Progenitor cell of endocrine pancreas (in vitro differentiated cells): ENCODE measurements around the gene PLCB4. TPM values are rescaled to one million over a fixed set of nuclear protein-coding genes. Genes with fewer than 3 reads are reported as not detected.

Experiments used
- DNase-seq: peaks from one replicate; pipeline ENCODE4 v3.0.0; 2021; ENCODE audit warnings: low spot score; ENCODE audit not compliant: unreplicated experiment
- H3K27ac Mint-ChIP-seq: 2 replicates; pipeline ENCODE4 v1.8.0; 2021; ENCODE audit warnings: mild to moderate bottlenecking, moderate library complexity, mixed read lengths
- H3K27me3 Mint-ChIP-seq: 2 replicates; pipeline ENCODE4 v1.8.0; 2021; ENCODE audit warnings: mixed read lengths
- H3K36me3 Mint-ChIP-seq: 2 replicates; pipeline ENCODE4 v1.8.0; 2022; ENCODE audit warnings: mixed read lengths; ENCODE audit not compliant: insufficient read depth
- H3K4me1 Mint-ChIP-seq: 2 replicates; pipeline ENCODE4 v1.8.0; 2021; ENCODE audit warnings: low read depth, mixed read lengths
- H3K4me3 Mint-ChIP-seq: 2 replicates; pipeline ENCODE4 v1.8.0; 2021; ENCODE audit warnings: low read depth, mild to moderate bottlenecking, moderate library complexity, mixed read lengths
- H3K9me3 Mint-ChIP-seq: 2 replicates; pipeline ENCODE4 v1.8.0; 2021; ENCODE audit warnings: low read depth, mixed read lengths
- CTCF ChIP-seq: fragments of 200-600 bp; sonication (generic); IDR thresholded peaks from one replicate; pipeline ENCODE4 v1.5.0; 2021; ENCODE audit warnings: antibody characterized with exemption, mild to moderate bottlenecking; ENCODE audit not compliant: unreplicated experiment
- total RNA-seq: library from RNA; stranded (reverse); gene quantifications from 2 replicates; pipeline ENCODE4 v1.2.1, GENCODE V29; 2021

PLCB4 gene
- total RNA-seq, 1 donor from 2014 or later: 17.2 TPM

- no peaks in the 10 kb centered on the region for H3K4me1 Mint-ChIP-seq
- H3K4me3 Mint-ChIP-seq: no peak overlapping the region
- no peaks in the 10 kb centered on the region for H3K27me3 Mint-ChIP-seq
- H3K36me3 Mint-ChIP-seq: no peaks in the 10 kb centered on the region
- TF ChIP-seq CTCF: no peak
- H3K9me3 Mint-ChIP-seq: no peaks in the 10 kb centered on the region
- H3K27ac Mint-ChIP-seq: no peak overlapping the region
- DNase-seq: no peak
Observed at GRCh38 chr20:9270831-9271230, 201.9 kb downstream of the PLCB4 start.

- no peak for DNase-seq
- Mint-ChIP-seq H3K4me3 (no peak overlapping the region), H3K27me3 (no peaks in the 10 kb centered on the region), H3K27ac (no peak overlapping the region), H3K9me3 (no peaks in the 10 kb centered on the region), H3K36me3 (no peaks in the 10 kb centered on the region), H3K4me1 (peaks cover 12% of the 10 kb centered on the region)
- TF ChIP-seq CTCF: no peak
Observed at GRCh38 chr20:9276966-9277468, 208.1 kb downstream of the PLCB4 start.

- peaks cover 12% of the 10 kb centered on the region for H3K4me1 Mint-ChIP-seq
Observed at GRCh38 chr20:9279918-9280401, 211.1 kb downstream of the PLCB4 start.

GRCh38 chr20:9280666-9281065 is 211.8 kb downstream of the PLCB4 start:
- Mint-ChIP-seq H3K4me1 (peaks cover 12% of the 10 kb centered on the region), H3K36me3 (no peaks in the 10 kb centered on the region), H3K27ac (no peak overlapping the region), H3K27me3 (no peaks in the 10 kb centered on the region), H3K4me3 (no peak overlapping the region), H3K9me3 (no peaks in the 10 kb centered on the region)
- DNase-seq: no peak
- TF ChIP-seq CTCF: no peak

More at GRCh38 chr20:9279918-9280401, 211.1 kb downstream of the PLCB4 start:
- H3K4me3 Mint-ChIP-seq: no peak overlapping the region
- H3K27ac Mint-ChIP-seq: no peak overlapping the region
- H3K9me3 Mint-ChIP-seq: no peaks in the 10 kb centered on the region
- no peak for TF ChIP-seq CTCF
- H3K36me3 Mint-ChIP-seq: no peaks in the 10 kb centered on the region
- no peak for DNase-seq
- H3K27me3 Mint-ChIP-seq: no peaks in the 10 kb centered on the region

GRCh38 chr20:9281803-9282202 is 212.9 kb downstream of the PLCB4 start:
- H3K4me1 Mint-ChIP-seq: peaks cover 12% of the 10 kb centered on the region
- no peaks in the 10 kb centered on the region for H3K36me3 Mint-ChIP-seq
- H3K27me3 Mint-ChIP-seq: no peaks in the 10 kb centered on the region
- H3K9me3 Mint-ChIP-seq: no peaks in the 10 kb centered on the region
- no peak overlapping the region for H3K27ac Mint-ChIP-seq
- no peak for DNase-seq
- no peak for TF ChIP-seq CTCF
- no peak overlapping the region for H3K4me3 Mint-ChIP-seq
